Type B pancreatic cell (in vitro differentiated cells): ENCODE data around the gene SERPINA12. TPM values are rescaled to one million over a fixed set of nuclear protein-coding genes. Genes with fewer than 3 reads are reported as not detected.

Source experiments
- DNase-seq: peaks from one replicate; pipeline ENCODE4 v3.0.0; 2021; ENCODE audit warnings: mixed read lengths; ENCODE audit not compliant: unreplicated experiment; ENCODE audit errors: extremely low spot score
- H3K27ac Mint-ChIP-seq: 2 replicates; pipeline ENCODE4 v1.8.0; 2021; ENCODE audit warnings: mild to moderate bottlenecking, mixed read lengths
- H3K27me3 Mint-ChIP-seq: 2 replicates; pipeline ENCODE4 v1.8.0; 2021; ENCODE audit warnings: mixed read lengths
- H3K36me3 Mint-ChIP-seq: 2 replicates; pipeline ENCODE4 v1.8.0; 2021; ENCODE audit warnings: mixed read lengths
- H3K4me1 Mint-ChIP-seq: one replicate; pipeline ENCODE4 v1.8.0; 2021; ENCODE audit warnings: mixed read lengths; ENCODE audit not compliant: unreplicated experiment
- H3K4me3 Mint-ChIP-seq: 2 replicates; pipeline ENCODE4 v1.8.0; 2021; ENCODE audit warnings: mild to moderate bottlenecking, mixed read lengths
- H3K9me3 Mint-ChIP-seq: 2 replicates; pipeline ENCODE4 v1.8.0; 2021; ENCODE audit warnings: mixed read lengths
- total RNA-seq: library from RNA; stranded (reverse); gene quantifications from 2 replicates; pipeline ENCODE4 v1.2.1, GENCODE V29; 2021; ENCODE audit warnings: low replicate concordance
- TF ChIP-seq, protein P1 (sequence below): fragments of 200-600 bp; sonication (generic); conservative IDR thresholded peaks from 2 replicates; pipeline ENCODE4 v1.5.0; 2021; ENCODE audit warnings: antibody characterized with exemption, mild to moderate bottlenecking

Gene SERPINA12
- total RNA-seq, 1 donor from 2014 or later = not detected

DNA sequence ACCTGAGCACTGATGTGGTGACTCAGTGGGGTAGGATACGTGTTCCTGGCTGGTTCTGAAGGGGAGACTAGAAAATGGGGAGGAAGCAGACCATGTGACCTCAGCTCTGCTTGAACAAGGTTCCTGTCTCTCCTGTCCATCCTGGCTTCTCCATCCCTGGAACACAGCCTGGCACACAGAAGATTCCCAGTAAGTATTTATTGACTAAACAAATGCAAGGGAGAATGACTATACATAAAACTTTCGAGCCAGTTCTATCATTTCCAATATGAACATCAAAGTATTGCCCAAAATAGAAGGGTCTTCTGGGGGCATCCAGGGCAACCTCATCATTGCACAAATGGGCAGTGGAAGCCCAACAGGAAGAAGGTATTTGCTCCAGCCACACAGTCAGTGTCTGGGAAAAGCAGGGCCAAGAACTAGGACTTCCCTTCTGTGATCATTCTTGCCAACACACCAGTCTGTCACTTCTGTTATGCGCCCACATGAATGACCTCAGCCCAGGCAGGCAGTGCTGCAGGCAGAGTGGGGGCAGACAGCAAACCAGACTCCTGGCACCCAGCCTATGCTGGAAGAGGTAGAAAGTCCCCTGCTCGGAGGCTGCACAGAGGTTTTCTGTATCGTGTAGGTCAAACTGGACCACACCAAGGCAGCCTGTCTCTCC is 27.7 kb downstream of the SERPINA12 start:
- H3K9me3 Mint-ChIP-seq = peaks cover 7% of the 10 kb centered on the region
- H3K36me3 Mint-ChIP-seq = peaks cover 5% of the 10 kb centered on the region
- no peak for DNase-seq
- H3K4me1 Mint-ChIP-seq = peaks cover 11% of the 10 kb centered on the region
- H3K4me3 Mint-ChIP-seq = no peak overlapping the region
- peaks cover 13% of the 10 kb centered on the region for H3K27me3 Mint-ChIP-seq
- TF ChIP-seq, protein P1, sequence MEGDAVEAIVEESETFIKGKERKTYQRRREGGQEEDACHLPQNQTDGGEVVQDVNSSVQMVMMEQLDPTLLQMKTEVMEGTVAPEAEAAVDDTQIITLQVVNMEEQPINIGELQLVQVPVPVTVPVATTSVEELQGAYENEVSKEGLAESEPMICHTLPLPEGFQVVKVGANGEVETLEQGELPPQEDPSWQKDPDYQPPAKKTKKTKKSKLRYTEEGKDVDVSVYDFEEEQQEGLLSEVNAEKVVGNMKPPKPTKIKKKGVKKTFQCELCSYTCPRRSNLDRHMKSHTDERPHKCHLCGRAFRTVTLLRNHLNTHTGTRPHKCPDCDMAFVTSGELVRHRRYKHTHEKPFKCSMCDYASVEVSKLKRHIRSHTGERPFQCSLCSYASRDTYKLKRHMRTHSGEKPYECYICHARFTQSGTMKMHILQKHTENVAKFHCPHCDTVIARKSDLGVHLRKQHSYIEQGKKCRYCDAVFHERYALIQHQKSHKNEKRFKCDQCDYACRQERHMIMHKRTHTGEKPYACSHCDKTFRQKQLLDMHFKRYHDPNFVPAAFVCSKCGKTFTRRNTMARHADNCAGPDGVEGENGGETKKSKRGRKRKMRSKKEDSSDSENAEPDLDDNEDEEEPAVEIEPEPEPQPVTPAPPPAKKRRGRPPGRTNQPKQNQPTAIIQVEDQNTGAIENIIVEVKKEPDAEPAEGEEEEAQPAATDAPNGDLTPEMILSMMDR = no peak
- H3K27ac Mint-ChIP-seq = no peak overlapping the region

DNA sequence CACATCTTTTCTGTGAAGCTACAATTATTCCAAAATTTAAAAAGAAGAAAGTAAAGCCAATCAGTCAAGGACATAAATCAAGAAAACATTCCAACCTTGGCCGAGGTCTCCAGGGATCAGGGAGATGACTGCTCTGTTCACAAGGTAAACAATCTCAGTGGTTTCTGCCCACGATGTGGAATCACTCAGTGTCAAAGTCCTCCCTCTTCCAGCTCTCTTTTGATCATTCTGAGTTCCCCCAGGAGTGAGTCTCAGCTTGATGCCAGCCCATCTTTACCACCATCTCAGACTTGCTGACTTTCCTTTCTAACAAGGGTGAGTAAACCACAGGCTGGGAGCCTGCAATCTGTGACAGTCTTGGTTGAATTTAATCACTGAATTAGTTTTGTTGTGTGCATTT is 28.5 kb downstream of the SERPINA12 start:
- H3K36me3 Mint-ChIP-seq = peaks cover 5% of the 10 kb centered on the region
- H3K9me3 Mint-ChIP-seq = peaks cover 7% of the 10 kb centered on the region
- DNase-seq = no peak
- no peak overlapping the region for H3K27ac Mint-ChIP-seq
- TF ChIP-seq, protein P1 = no peak
- H3K4me1 Mint-ChIP-seq = peaks cover 3% of the 10 kb centered on the region
- H3K4me3 Mint-ChIP-seq = no peak overlapping the region
- H3K27me3 Mint-ChIP-seq = peaks cover 6% of the 10 kb centered on the region

DNA sequence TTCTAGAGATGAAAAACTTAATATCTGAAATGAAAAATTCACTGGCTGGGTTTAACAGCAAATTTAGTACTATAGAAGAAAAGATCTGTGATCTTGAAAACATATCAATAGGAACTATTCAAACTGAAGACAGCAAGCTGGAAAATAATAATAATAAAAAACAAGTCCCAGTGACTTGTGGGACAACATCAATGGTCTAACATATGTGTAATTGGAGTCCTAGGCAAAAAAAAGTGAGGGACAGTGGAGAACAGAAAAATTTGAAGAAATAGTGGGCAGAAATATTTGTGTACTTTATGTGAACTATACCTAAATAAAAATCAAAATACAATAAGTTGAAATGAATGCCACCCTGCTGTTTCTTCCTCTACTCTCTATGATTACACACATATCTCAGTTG is 30.8 kb downstream of the SERPINA12 start:
- DNase-seq = no peak
- Mint-ChIP-seq H3K4me3 (no peak overlapping the region), H3K36me3 (peaks cover 5% of the 10 kb centered on the region), H3K4me1 (peaks cover 3% of the 10 kb centered on the region), H3K27ac (no peak overlapping the region), H3K27me3 (no peaks in the 10 kb centered on the region), H3K9me3 (peaks cover 7% of the 10 kb centered on the region)
- TF ChIP-seq, protein P1 = no peak

DNA sequence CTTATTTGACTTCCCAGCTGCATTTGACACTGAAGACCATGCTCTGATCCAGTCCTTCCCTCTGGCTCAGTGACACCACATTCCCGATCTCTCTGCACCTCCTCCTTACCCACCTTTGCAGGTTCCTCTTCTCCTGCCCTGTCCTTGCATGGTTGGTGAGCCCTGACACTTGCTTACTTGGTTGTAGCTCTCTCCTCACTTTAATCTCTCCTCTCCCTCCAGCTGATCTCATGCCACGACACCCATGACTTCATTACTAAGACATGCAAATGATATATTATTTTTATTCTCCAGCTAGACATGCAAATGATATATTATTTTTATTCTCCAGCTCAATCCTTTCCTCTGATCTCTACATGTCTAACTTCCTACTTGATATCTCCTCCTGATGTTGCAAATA is 33.2 kb downstream of the SERPINA12 start, which contains the start of gene SERPINA9:
Gene SERPINA9, minus strand, starts transcription at position 175 of the 400 bp plus-strand sequence. CDS start 6,357 bp downstream, outside the sequence.
- H3K36me3 Mint-ChIP-seq = peaks cover 5% of the 10 kb centered on the region
- DNase-seq = no peak

DNA sequence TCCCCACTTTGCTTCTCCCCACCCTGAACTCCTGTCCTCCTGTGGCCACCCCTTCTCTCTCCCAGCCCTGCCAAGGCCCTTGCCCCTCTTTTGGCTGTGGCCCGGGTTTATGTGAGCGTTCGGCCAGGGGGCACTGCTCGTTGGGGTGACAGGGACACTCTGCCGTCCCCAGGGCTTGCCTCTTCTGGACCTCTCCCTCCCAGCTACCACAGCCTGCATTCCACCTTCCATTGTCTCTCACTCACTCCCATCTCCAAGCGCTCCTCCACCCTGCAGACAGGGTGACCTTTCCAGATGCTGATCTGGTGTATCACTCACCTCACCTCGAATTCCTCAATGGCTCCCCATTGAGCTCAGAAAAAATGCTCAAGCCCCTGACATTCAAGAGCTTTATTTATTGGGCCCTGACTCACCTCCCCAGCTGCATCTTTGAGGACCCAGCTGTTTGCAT is 34.7 kb downstream of the SERPINA12 start:
- H3K9me3 Mint-ChIP-seq = peaks cover 7% of the 10 kb centered on the region
- TF ChIP-seq, protein P1 = no peak
- H3K4me1 Mint-ChIP-seq = no peaks in the 10 kb centered on the region
- H3K27ac Mint-ChIP-seq = no peak overlapping the region
- H3K4me3 Mint-ChIP-seq = no peak overlapping the region
- no peak for DNase-seq
- H3K36me3 Mint-ChIP-seq = peaks cover 5% of the 10 kb centered on the region
- H3K27me3 Mint-ChIP-seq = peaks cover 7% of the 10 kb centered on the region

More for the DNA sequence above, 33.2 kb downstream of the SERPINA12 start, which contains the start of gene SERPINA9:
- Mint-ChIP-seq H3K9me3 (peaks cover 7% of the 10 kb centered on the region), H3K27me3 (peaks cover 7% of the 10 kb centered on the region), H3K27ac (no peak within 1 kb of the TSS), H3K4me1 (peaks cover 3% of the 10 kb centered on the region), H3K4me3 (no peak within 1 kb of the TSS)
- TF ChIP-seq, protein P1 = no peak
